Endothelial cell of umbilical vein (primary cell): ENCODE results near the gene MEGF11. TPM values are rescaled to one million over a fixed set of nuclear protein-coding genes. Genes with fewer than 3 reads are reported as not detected.

ENCODE experiments used
- BruUV-seq: library from RNA; stranded (reverse); fragments of 400-500 nt; replicated peaks from 2 replicates; lab custom pipeline; 2021; lab: Mats Ljungman, UMichigan
- CTCF ChIA-PET: fragments of 300-600, 350-600 bp; sonication (Branson Sonifier 250); formaldehyde crosslinking; loops from one replicate; lab custom pipeline; 2021; ENCODE audit warnings: antibody characterized with exemption, inconsistent platforms; lab: Charles Lee
- POLR2A ChIA-PET: fragments of 300-600, 350-600 bp; sonication (Branson Sonifier 250); formaldehyde crosslinking; loops from one replicate; lab custom pipeline; 2021; ENCODE audit warnings: antibody characterized with exemption, inconsistent platforms; lab: Charles Lee
- DNase-seq: peaks from one replicate; pipeline ENCODE4 v3.0.0-alpha.2; 2011; ENCODE audit warnings: low read depth, low spot score
- FAIRE-seq: peaks from 2 replicates; lab custom pipeline; 2011; peaks lifted over from hg19 to GRCh38; lab: Jason Lieb, UNC
- H2AFZ ChIP-seq: 2 replicates; pipeline ENCODE4 v1.6.0; 2012; ENCODE audit warnings: low read depth, low read length, control low read depth, inconsistent platforms
- H3K27ac ChIP-seq: 2 replicates; pipeline ENCODE4 v1.5.1; 2011; ENCODE audit warnings: low read depth, mild to moderate bottlenecking, control low read depth, low read length, moderate library complexity; ENCODE audit not compliant: insufficient read depth
- H3K27me3 ChIP-seq, 2 experiments: 2 replicates each; pipeline versions ENCODE4 v1.6.0 to v1.6.1; 2011; ENCODE audit warnings: low read length in 2 of 2, mixed read lengths in 1 of 2; ENCODE audit not compliant: control insufficient read depth in 2 of 2, insufficient read depth in 2 of 2
- H3K36me3 ChIP-seq, 2 experiments: 2 replicates in 1 of 2; 3 replicates in 1 of 2; pipeline ENCODE4 v1.5.1; 2011; ENCODE audit warnings: low read length in 2 of 2, mild to moderate bottlenecking in 1 of 2, moderate library complexity in 1 of 2; ENCODE audit not compliant: control insufficient read depth in 2 of 2, insufficient read depth in 2 of 2; ENCODE audit errors: extremely low read depth in 1 of 2
- H3K4me1 ChIP-seq: 3 replicates; pipeline ENCODE4 v1.5.1; 2011; ENCODE audit warnings: mild to moderate bottlenecking, low read length; ENCODE audit not compliant: control insufficient read depth, insufficient read depth; ENCODE audit errors: extremely low read depth
- H3K4me2 ChIP-seq: 2 replicates; pipeline ENCODE4 v1.6.1; 2011; ENCODE audit warnings: low read length, control low read depth, mixed read lengths; ENCODE audit not compliant: insufficient read depth
- H3K4me3 ChIP-seq, 3 experiments: fragments of 200-600 bp in 1 of 3; sonication (generic), shearing (Covaris generic) in 1 of 3; replicated peaks in 1 of 3; 2 replicates each; pipeline ENCODE4 v1.5.1; 2011 to 2016; ENCODE audit warnings: control low read depth in 3 of 3, low read length in 3 of 3, mild to moderate bottlenecking in 2 of 3, inconsistent platforms in 1 of 3, low read depth in 1 of 3, moderate library complexity in 1 of 3; ENCODE audit not compliant: insufficient read depth in 1 of 3
- H3K79me2 ChIP-seq: 2 replicates; pipeline ENCODE4 v1.6.0; 2012; ENCODE audit warnings: low read length, inconsistent platforms; ENCODE audit not compliant: control insufficient read depth, insufficient read depth
- H3K9ac ChIP-seq: replicated peaks from 2 replicates; pipeline ENCODE3; 2011; ENCODE audit warnings: low read length, control low read depth; ENCODE audit not compliant: insufficient read depth; ENCODE audit errors: extremely low read depth
- H3K9me1 ChIP-seq: replicated peaks from 3 replicates; pipeline ENCODE4 v1.6.0; 2011; ENCODE audit warnings: mild to moderate bottlenecking, low read length; ENCODE audit not compliant: control insufficient read depth, insufficient read depth; ENCODE audit errors: extremely low read depth
- H3K9me3 ChIP-seq: replicated peaks from 2 replicates; pipeline ENCODE4 v1.5.1; 2012; ENCODE audit warnings: low read length, inconsistent platforms; ENCODE audit not compliant: control insufficient read depth, insufficient read depth
- H4K20me1 ChIP-seq: replicated peaks from 2 replicates; pipeline ENCODE3; 2011; ENCODE audit warnings: mild to moderate bottlenecking, low read length; ENCODE audit not compliant: control insufficient read depth, insufficient read depth; ENCODE audit errors: extremely low read depth
- CTCF ChIP-seq, 2 donors: IDR thresholded peaks; 1 replicate in 1 of 2; 2 replicates in 1 of 2; pipeline ENCODE4 v1.5.1; 2011; ENCODE audit warnings: low read length in 2 of 2, mild to moderate bottlenecking in 2 of 2, moderate library complexity in 2 of 2, control low read depth in 1 of 2, inconsistent platforms in 1 of 2, low read depth in 1 of 2; ENCODE audit not compliant: insufficient read depth in 1 of 2; ENCODE audit errors: extremely low read depth in 1 of 2
- FOS ChIP-seq: IDR thresholded peaks from 2 replicates; pipeline ENCODE4 v1.6.1; 2011; ENCODE audit warnings: mild to moderate bottlenecking, low read length, moderate library complexity, borderline replicate concordance; ENCODE audit not compliant: insufficient read depth
- JUN ChIP-seq: IDR thresholded peaks from 2 replicates; pipeline ENCODE4 v1.6.1; 2011; ENCODE audit warnings: borderline replicate concordance, low read depth; ENCODE audit not compliant: insufficient read length, insufficient read depth
- MAX ChIP-seq: IDR thresholded peaks from 2 replicates; pipeline ENCODE4 v1.6.1; 2011; ENCODE audit not compliant: insufficient read depth, insufficient read length
- MYC ChIP-seq: IDR thresholded peaks from one replicate; pipeline ENCODE4 v1.6.1; 2011; ENCODE audit warnings: mild to moderate bottlenecking, low read depth, low read length
- POLR2A ChIP-seq: IDR thresholded peaks from 2 replicates; pipeline ENCODE4 v1.6.1; 2012; ENCODE audit warnings: low read depth, mild to moderate bottlenecking, control low read depth, low read length
- POLR2AphosphoS5 ChIP-seq: IDR thresholded peaks from 2 replicates; pipeline ENCODE4 v1.6.1; 2012; ENCODE audit warnings: low read depth, mild to moderate bottlenecking, control low read depth, low read length, moderate library complexity; ENCODE audit not compliant: insufficient read depth
- dilution Hi-C: fragments of 300-500 bp; cut with MboI; formaldehyde crosslinking; loops from one replicate; pipeline ENCODE4 v1.15.0; 2019; ENCODE audit warnings: low sequenced_read_pairs; ENCODE audit not compliant: extremely low pct_ligation_motif_present
- intact Hi-C: fragments of 100-400 bp; cut with micrococcal nuclease; formaldehyde crosslinking; loops from one replicate; pipeline ENCODE4 v1.10.0; 2022
- polyA plus RNA-seq, 4 experiments: library from polyadenylated mRNA; depleted of rRNA in 3 of 4; stranded (reverse) in 3 of 4; unstranded in 1 of 4; fragments of >200 nt; gene quantifications; 2 replicates each; pipeline versions ENCODE4 v1.2.1 to v1.2.3, GENCODE V29; 2011 to 2012; ENCODE audit warnings: missing spikeins in 1 of 4
- total RNA-seq: library from RNA; stranded (reverse); gene quantifications from 2 replicates; pipeline ENCODE4 v1.2.3, GENCODE V29; 2021

MEGF11 gene
- total and polyA plus RNA-seq, 2 donors (not counting 3 experiments of a cell fraction or from before 2014, with no cell fraction given) = not detected

GRCh38 chr15:65870889-65871533 lies 382.5 kb downstream of the MEGF11 start:
- DNase-seq = peak; percentile 76
- peak overlapping the region; percentile 75 for H3K9ac ChIP-seq
- intact Hi-C loops = loop anchor here (2.0 kb wide), 1 partner anchor 354 kb away; the partner anchor contains the start of gene DPP8

More at GRCh38 chr15:65870889-65871533, 382.5 kb downstream of the MEGF11 start:
- Histone ChIP-seq H2AFZ (peak overlapping the region; percentile 21), H3K36me3 (peaks cover 0 to 3% of the 10 kb centered on the region in 2 experiments), H3K79me2 (peaks cover 67% of the 10 kb centered on the region), H3K9me3 (no peaks in the 10 kb centered on the region), H3K4me3 (peak overlapping the region; percentile 47 to 91 (median 81)), H3K27ac (peak overlapping the region; percentile 61), H3K27me3 (no peaks in the 10 kb centered on the region), H4K20me1 (peaks cover 6% of the 10 kb centered on the region), H3K4me1 (peaks cover 22% of the 10 kb centered on the region), H3K9me1 (no peaks in the 10 kb centered on the region), H3K4me2 (peak overlapping the region; percentile 96)
- POLR2A ChIA-PET = interaction anchor here (2.0 kb wide), 1 partner anchor 11 kb away, joined by 15 read pairs; no protein-coding TSS in a partner anchor
- no TSS peak for BruUV-seq
- dilution Hi-C loops = no loop called here
- CTCF ChIA-PET = interaction anchor here (1.0 to 2.7 kb wide), 4 partner anchors 9 to 38 kb away, joined by 3 to 19 read pairs (median 4); no protein-coding TSS in a partner anchor
- peak; percentile 78 for FAIRE-seq
- TF ChIP-seq FOS = no peak
- no peak for TF ChIP-seq MAX
- TF ChIP-seq CTCF (IDR thresholded peaks at IDR 0.05; ENCODE audit: extremely low read depth in 1 of 2, insufficient read depth in 1 of 2, low read depth in 1 of 2, low read length in 2 of 2) = no peak
- no peak for TF ChIP-seq MYC
- TF ChIP-seq JUN = peak; percentile 1
- no peak for TF ChIP-seq POLR2AphosphoS5
- TF ChIP-seq POLR2A = peak; percentile 8
